GM12874 (cell line): Measurements from ENCODE around the gene RRP1B.

ENCODE experiments used
- TF ChIP-seq, protein P1 (sequence below): IDR thresholded peaks from 2 replicates; pipeline ENCODE4 v1.5.1; 2011; ENCODE audit warnings: low read depth, mild to moderate bottlenecking, control low read depth, low read length, moderate library complexity; ENCODE audit not compliant: insufficient read depth

The RRP1B gene

DNA sequence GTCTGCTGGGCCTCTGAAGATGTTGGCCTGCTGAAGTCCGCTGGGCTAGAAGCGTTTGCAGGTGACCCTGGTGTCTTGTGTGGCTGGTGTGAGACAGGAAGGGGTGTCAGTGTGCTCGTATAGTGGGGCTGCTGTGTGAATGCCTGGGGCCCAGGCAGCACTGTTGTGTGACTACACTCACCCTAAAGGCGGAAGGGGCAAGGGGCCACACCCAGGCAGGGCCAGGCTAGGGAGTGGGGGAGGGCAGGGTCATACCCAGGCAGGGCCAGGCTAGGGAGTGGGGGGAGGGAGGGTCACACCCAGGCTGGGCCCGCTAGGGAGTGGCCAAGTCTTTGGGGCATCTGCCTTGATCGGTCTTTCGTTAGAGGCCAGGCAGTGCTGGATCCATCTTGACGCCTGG lies 84.6 kb downstream of the RRP1B start:
- TF ChIP-seq, protein P1, sequence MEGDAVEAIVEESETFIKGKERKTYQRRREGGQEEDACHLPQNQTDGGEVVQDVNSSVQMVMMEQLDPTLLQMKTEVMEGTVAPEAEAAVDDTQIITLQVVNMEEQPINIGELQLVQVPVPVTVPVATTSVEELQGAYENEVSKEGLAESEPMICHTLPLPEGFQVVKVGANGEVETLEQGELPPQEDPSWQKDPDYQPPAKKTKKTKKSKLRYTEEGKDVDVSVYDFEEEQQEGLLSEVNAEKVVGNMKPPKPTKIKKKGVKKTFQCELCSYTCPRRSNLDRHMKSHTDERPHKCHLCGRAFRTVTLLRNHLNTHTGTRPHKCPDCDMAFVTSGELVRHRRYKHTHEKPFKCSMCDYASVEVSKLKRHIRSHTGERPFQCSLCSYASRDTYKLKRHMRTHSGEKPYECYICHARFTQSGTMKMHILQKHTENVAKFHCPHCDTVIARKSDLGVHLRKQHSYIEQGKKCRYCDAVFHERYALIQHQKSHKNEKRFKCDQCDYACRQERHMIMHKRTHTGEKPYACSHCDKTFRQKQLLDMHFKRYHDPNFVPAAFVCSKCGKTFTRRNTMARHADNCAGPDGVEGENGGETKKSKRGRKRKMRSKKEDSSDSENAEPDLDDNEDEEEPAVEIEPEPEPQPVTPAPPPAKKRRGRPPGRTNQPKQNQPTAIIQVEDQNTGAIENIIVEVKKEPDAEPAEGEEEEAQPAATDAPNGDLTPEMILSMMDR, result no peak

DNA sequence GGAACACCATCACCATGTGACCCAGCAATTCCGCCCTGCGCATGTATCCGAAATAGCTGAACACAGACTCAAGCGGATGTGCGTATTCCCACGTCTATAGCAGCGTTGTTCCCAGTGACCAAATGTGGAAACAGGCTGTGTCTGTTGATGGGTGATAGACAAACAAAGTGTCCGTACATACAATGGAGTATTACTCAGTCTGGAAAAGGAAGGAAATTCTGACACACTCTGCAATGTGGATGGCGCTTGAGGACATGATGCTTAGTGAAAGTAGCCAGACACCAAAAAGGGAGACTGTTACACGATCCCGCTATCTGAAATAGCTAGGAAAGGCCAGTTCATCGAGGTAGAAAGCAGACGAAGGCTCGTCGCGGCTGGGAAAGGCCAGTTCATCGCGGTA lies 85.4 kb downstream of the RRP1B start:
- TF ChIP-seq, protein P1, result no peak
